Thoracic aorta (tissue), 2 donors: ENCODE data around the gene THADA. TPM values are rescaled to one million over a fixed set of nuclear protein-coding genes. Genes with fewer than 3 reads are reported as not detected.
A peak's percentile ranks its signal among the peaks of the same experiment; 100 is the strongest.

Source experiments
- ATAC-seq: fragments of 150-250 bp; one replicate; pipeline ENCODE4 v1.8.0; 2017; ENCODE audit warnings: low read depth; ENCODE audit not compliant: insufficient number of reproducible peaks, low FRiP score
- DNase-seq: peaks from one replicate; pipeline ENCODE4 v3.0.0-alpha.2; 2020; ENCODE audit warnings: low spot score
- H3K27ac ChIP-seq, 2 donors: fragments of 200-600 bp; sonication (generic); 1 replicate in 1 of 2; 2 replicates in 1 of 2; pipeline ENCODE4 v1.5.1; 2016; ENCODE audit warnings: mild to moderate bottlenecking in 2 of 2, moderate library complexity in 2 of 2
- H3K27me3 ChIP-seq: fragments of 200-600 bp; sonication (generic); replicated peaks from 2 replicates; pipeline ENCODE4 v1.6.0; 2016; ENCODE audit warnings: mild to moderate bottlenecking; ENCODE audit not compliant: insufficient read depth
- H3K36me3 ChIP-seq: fragments of 200-600 bp; sonication (generic); one replicate; pipeline ENCODE4 v1.5.1; 2016
- H3K4me1 ChIP-seq, 2 donors: fragments of 200-600 bp; sonication (generic); 1 replicate in 1 of 2; 2 replicates in 1 of 2; pipeline versions ENCODE4 v1.5.1 to v1.6.0; 2016; ENCODE audit warnings: low read depth in 2 of 2, mild to moderate bottlenecking in 1 of 2; ENCODE audit not compliant: control insufficient read depth in 1 of 2
- H3K4me3 ChIP-seq: fragments of 200-600 bp; sonication (generic); 2 replicates; pipeline ENCODE4 v1.5.1; 2016; ENCODE audit warnings: mild to moderate bottlenecking
- H3K9me3 ChIP-seq: fragments of 200-600 bp; sonication (generic); 2 replicates; pipeline ENCODE4 v1.5.1; 2016
- CTCF ChIP-seq: fragments of 200-600 bp; sonication (generic); IDR thresholded peaks from one replicate; pipeline ENCODE4 v1.5.1; 2019; ENCODE audit warnings: antibody characterized with exemption
- total RNA-seq, 2 donors: library from RNA; depleted of rRNA; stranded (reverse); fragments of >200 nt; gene quantifications; one replicate each; pipeline versions ENCODE4 v1.1.0 to v1.2.3, GENCODE V29; 2016

Gene THADA
- total RNA-seq, 2 donors from 2014 or later, result 33.3 to 46.6 TPM

GRCh38 chr2:43328133-43328532 lies 267.7 kb downstream of the THADA start:
- H3K9me3 ChIP-seq, result no peaks in the 10 kb centered on the region
- no peak for ATAC-seq
- no peak for TF ChIP-seq CTCF
- peak overlapping the region; percentile 81 to 84 for H3K27ac ChIP-seq
- H3K4me1 ChIP-seq, result peaks cover 38 to 90% of the 10 kb centered on the region in 2 donors
- no peaks in the 10 kb centered on the region for H3K27me3 ChIP-seq
- H3K36me3 ChIP-seq, result no peaks in the 10 kb centered on the region
- no peak for DNase-seq
- H3K4me3 ChIP-seq, result no peak overlapping the region

GRCh38 chr2:43327119-43327518 lies 268.7 kb downstream of the THADA start:
- peak overlapping the region; percentile 36 to 84 for H3K27ac ChIP-seq
- H3K4me1 ChIP-seq, result peaks cover 28 to 85% of the 10 kb centered on the region in 2 donors
- H3K9me3 ChIP-seq, result no peaks in the 10 kb centered on the region
- H3K4me3 ChIP-seq, result no peak overlapping the region
- H3K36me3 ChIP-seq, result no peaks in the 10 kb centered on the region
- ATAC-seq (no peak), DNase-seq (no peak)
- no peak for TF ChIP-seq CTCF
- no peaks in the 10 kb centered on the region for H3K27me3 ChIP-seq

- H3K27me3 ChIP-seq, result no peaks in the 10 kb centered on the region
- ATAC-seq, result no peak
- no peak overlapping the region for H3K4me3 ChIP-seq
- H3K4me1 ChIP-seq, result peaks cover 27 to 79% of the 10 kb centered on the region in 2 donors
- no peak for DNase-seq
- no peak for TF ChIP-seq CTCF
- H3K36me3 ChIP-seq, result no peaks in the 10 kb centered on the region
- peak overlapping the region; percentile 36 to 84 for H3K27ac ChIP-seq
- no peaks in the 10 kb centered on the region for H3K9me3 ChIP-seq
Measured at GRCh38 chr2:43326101-43326825, 269.6 kb downstream of the THADA start.

GRCh38 chr2:43325107-43325811 lies 270.6 kb downstream of the THADA start:
- Histone ChIP-seq H3K27me3 (no peaks in the 10 kb centered on the region), H3K27ac (peak overlapping the region; percentile 78 to 84), H3K36me3 (no peaks in the 10 kb centered on the region), H3K9me3 (no peaks in the 10 kb centered on the region), H3K4me3 (no peak overlapping the region), H3K4me1 (peaks cover 27 to 69% of the 10 kb centered on the region in 2 donors)
- TF ChIP-seq CTCF, result no peak
- ATAC-seq (no peak), DNase-seq (no peak)

GRCh38 chr2:43324259-43325106 lies 271.4 kb downstream of the THADA start:
- Histone ChIP-seq H3K27ac (peak overlapping the region; percentile 78 to 84), H3K36me3 (no peaks in the 10 kb centered on the region), H3K27me3 (no peaks in the 10 kb centered on the region), H3K9me3 (no peaks in the 10 kb centered on the region), H3K4me1 (peaks cover 30 to 69% of the 10 kb centered on the region in 2 donors), H3K4me3 (no peak overlapping the region)
- DNase-seq, result peak; percentile 42
- ATAC-seq, result peak; percentile 26
- no peak for TF ChIP-seq CTCF
